GM21737 (cell line): ENCODE data around the gene ACOT6.
A peak's percentile ranks its signal among the peaks of the same experiment; 100 is the strongest.
"Not testable (repeated sequence)": the region's sequence is repeated elsewhere in the genome, so short reads cannot be mapped to it uniquely, and the experiment has no call there.

Experiments used
- ATAC-seq: cut with Tn5 transposase; IDR thresholded peaks from one replicate; pipeline ENCODE4 v1.9.1; 2021; ENCODE audit warnings: mild to moderate bottlenecking, moderate library complexity; ENCODE audit not compliant: unreplicated experiment

ACOT6 gene

DNA sequence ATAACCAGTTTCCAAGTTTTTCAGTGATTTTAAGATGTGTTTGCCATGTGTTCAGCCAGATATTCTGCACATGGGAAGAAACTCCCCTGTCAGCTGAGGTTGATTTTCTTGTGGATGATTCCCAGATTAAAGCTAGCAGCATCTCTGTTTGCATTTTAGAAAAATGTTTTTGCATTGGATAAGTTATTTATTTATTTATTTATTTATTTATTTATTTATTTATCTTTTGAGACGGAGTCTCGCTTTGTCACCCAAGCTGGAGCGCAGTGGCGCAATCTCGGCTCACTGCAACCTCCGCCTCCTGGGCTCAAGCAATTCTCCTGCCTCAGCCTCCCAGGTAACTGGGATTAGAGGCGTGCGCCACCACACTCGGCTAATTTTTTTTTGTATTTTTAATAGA, 17.8 kb upstream of the ACOT6 start:
- ATAC-seq = no peak

DNA sequence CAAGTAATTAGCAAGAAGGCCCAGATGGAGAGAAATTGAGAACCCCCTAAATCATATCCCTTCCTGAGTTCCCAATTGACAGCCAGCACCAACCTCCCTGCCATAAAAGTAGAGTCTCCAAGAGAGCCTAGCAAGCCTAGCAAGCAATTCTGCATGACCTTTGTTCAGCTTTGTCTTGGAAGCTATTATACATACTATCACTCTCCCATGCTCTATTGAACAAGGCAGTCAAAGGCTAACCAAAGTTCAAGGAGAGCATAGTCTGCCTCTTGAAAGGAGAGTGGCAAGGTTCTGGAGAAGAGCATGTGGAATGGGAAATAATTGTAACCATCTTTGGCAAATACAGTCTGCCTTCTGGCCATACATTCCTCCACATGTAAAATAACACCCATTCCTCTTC, 12.8 kb upstream of the ACOT6 start:
- ATAC-seq = no peak

DNA sequence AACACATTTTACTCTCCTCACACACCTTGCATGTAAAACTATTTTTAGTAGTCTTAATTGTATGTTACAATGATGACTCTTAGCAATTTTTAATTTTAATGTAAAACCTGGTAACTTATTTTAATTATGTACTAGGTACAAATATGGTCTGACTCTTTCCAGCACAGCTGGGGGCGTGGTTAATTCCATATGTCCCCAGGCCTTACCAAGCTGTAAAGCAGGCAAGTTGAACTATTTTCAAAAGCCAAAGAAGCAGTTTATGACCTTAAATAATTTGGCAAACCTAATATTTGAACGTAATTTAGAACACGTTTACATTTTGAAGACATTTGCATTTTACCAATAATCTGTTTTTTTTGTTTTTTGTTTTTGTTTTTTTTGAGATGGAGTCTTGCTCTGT, 9.3 kb upstream of the ACOT6 start:
- ATAC-seq = no peak

DNA sequence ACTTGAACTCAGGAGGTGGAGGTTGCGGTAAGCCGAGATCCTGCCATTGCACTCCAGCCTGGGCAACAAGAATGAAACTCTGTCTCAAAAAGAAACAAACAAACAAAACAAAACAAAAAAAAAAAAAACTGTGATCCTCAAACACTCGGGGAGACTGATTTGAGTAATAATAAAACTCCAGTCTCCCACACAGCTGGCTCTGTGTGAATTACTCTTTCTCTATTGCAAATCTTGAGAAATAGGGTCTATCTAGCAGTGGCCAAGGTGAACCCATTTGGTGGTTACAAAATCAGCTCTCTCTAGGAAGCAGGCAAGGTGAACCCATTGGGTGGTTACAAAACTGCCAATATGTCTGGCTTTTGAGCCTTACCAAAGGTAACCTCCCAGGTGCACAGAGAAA, 6.0 kb upstream of the ACOT6 start:
- no peak for ATAC-seq

DNA sequence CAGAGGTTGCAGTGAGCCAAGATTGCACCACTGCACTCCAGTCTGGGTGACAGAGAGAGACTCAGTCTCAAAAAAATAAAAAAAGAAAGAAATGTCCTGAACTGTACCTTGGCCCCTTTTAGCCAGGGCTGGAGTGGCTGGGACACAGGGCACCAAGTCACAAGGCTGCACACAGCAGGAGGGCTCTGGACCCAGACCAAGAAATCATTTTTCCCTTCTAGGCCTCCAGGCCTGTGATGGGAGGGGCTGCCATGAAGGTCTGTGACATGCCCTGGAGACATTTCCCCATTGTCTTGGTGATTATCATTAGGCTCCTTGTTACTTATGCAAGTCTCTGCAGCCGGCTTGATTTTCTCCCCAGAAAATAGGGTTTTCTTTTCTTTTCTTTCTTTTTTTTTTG, 5.1 kb upstream of the ACOT6 start:
- ATAC-seq = no peak

DNA sequence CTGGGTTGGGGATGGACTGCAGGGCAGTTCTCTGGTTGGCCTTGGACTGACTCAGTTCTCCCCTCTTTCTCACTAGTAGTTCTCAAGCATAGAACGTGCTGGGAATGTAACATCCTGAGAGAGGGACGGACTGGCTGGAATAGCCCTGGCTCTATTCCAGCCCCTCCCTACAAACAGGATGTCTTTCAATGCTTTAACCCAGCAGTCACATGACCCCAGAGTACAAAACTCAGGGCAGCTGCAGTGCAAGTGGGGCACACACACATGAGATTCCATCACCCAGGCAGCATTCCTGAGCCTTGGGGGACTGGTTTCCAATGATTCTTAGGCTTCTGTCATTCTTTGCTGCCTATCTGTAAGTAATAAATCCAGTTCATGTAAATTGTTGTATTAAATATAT, 1.6 kb upstream of the ACOT6 start:
- no peak for ATAC-seq

DNA sequence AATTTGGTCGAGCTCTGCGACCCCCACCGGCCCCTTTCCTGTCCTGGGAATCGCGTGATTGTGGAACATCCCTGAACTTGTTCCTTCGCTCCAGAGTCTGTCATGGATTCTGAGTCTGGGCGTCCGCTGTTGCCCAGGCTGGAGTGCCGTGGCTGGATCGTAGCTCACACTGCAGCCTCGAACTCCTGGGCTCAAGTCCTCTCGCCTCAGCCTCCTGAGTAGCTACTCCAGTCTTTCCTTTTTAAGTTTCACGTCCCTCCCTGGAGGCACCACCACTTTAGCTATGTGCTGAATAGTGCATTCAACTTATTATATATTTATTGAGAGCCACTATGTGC, 698 bp downstream of the ACOT6 start:
- no peak for ATAC-seq

DNA sequence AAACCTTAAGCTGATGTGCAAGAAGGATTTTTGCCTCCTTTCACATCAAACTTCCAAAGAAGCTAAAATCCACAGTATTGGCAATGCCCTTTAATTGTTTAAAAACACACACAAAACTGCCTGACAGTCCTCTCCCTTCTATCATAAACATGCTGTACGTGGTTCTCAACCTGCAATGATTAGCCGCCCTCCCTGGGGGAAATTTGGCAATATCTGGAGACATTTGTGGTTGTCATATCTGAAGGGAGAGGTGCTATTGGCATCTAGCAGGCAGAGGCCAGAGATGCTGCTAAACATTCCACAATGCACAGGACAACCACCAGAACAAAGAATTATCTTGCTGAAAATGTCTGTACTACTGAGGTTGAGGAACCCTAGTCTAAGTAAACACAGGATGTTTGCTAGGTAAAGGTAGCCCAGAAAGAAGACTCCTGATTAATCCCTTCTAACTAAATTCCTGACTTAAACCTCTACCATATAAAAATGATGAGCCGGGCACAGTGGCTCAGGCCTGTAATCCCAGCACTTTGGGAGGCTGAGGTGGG, 1.2 kb downstream of the ACOT6 start:
- ATAC-seq = no peak

DNA sequence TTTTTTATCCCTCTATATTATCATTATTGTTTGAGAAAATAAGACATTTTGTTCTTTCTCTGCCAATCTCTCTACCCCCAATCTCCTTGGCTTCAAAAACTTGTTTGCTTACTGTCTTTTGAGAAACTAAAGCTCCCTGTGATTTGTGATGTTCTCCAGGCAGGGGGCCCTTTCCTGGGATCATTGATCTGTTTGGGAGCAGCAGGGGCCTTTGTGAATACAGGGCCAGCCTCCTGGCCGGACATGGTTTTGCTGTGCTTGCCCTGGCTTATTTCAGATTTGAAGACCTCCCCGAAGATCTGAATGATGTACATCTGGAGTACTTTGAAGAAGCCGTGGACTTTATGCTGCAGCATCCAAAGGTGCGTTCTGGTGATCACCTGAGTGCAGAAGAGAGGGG, 4.5 kb downstream of the ACOT6 start:
- ATAC-seq = no peak

DNA sequence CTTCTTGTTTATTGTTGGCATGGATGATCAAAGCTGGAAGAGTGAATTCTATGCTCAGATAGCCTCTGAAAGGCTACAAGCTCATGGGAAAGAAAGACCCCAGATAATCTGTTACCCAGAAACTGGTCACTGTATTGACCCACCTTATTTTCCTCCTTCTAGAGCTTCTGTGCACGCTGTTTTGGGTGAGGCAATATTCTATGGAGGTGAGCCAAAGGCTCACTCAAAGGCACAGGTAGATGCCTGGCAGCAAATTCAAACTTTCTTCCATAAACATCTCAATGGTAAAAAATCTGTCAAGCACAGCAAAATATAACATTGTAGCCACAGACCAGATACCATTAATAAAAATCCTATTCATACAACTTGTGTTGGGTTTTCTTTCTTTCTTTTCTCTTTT, 7.2 kb downstream of the ACOT6 start:
- ATAC-seq = no peak

DNA sequence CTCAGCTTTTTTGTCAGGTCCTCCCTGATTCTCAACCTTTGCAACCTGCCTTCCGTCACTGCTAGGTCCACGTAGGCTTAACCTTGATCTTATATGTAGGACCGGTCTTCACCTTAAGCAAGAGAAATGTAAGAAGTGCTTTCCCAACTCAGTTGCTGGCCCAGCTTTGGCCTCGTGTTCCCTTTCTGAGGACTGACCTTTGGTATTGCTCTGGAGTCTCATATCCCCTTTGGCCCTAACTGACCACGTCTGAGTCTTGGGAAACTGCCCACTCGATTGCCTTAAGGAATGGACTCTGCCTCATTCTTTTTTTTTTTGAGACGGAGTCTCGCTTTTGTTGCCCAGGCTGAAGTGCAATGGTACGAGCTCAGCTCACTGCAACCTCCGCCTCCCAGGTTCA, 8.0 kb downstream of the ACOT6 start:
- no peak for ATAC-seq

DNA sequence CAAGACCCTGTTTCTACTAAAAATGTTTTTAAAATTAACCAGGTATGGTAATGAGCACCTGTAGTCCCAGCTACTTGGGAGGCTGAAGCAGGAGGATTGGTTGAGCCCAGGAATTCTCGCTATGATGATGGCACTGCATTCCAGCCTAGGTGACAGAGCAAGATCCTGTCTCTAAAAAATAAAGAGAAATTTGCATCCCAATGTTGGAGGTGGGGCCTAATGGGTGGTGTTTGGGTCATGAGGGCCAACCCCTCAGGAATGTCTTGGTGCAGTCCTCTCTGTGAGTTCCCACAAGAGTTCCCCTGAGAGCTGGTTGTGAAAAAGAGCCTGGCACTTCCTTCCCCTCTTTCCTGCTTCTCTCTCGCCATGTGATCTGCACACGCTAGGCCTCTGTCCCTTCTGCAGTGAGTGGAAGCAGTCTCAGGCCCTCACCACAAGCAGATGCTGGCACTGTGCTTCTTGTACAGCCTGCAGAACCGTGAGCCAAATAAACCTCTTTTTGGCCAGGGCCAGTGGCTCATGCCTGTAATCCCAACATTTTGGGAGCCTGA, 11.3 kb downstream of the ACOT6 start:
- no peak for ATAC-seq

DNA sequence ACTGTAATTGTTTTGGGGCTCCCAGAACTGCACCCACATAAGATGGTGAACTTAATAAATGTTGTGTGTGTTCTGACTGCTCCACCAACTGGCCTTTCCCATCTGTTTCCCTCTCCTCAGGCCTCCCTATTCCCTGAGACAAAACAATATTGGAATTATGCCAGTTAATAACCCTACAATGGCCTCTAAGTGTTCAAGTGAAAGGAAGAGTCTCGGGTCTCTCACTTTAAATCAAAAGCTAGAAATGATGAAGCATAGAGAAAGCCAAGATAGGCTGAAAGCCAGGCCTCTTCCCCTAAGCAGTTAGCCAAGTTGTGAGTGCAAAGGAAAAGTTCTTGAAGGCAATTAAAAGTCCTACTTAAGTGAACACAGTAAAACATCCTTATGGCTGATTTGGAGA, 13.4 kb downstream of the ACOT6 start:
- no peak for ATAC-seq

DNA sequence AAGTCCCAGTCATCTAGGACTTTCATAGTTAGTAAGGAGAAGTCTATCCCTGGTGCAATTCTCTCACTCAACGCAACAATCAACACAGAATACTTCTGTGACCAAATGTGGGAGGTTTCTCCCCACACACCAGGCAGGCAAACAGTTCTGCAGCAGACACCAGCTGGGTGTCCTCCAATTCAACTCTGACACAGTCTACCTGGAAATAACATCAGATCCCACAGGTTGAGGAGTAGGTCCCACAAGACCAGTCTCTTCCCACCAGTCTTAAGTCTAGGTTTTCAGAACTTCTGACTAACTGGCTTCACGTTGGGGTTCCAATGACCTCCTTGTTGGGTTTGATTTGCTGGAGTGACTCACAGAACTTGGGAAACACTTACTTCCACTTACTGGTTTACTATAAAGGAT, 14.8 kb downstream of the ACOT6 start:
- no peak for ATAC-seq

DNA sequence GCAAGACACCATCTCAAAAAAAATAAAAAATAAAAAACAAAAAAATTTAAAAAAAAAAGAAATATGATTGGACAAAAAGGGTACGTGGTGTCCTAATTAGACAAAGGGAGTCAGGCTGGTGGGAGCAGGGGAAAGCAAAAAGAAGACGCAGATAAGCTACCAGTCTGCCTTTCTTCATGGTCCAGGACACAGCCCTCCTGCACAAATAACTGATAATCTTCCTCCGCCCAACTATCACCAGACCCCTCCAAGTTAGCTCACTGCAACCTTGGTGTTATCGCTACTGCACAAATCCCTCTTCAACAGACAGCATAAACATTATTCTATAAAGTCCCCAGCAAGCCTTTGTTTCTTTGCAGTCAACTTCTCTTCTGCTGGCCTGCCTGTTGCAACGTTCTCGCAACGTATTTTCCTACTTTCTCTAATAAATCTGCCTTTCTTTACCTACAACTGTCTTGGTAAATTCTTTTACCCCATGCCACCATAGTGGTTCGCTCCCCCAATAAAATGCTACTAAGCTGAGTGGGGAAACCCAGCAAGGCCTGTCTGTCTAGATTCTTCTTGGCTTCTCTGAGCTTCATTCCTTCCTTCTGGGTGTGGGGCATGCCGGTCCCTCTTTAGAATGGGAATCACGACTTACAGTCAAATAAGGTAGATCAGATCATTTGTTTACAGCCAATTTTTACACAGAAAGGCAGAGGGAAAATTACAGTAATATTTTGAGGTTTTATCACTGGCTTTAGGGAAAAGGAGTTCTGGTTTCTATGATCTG, 17.9 kb downstream of the ACOT6 start:
- ATAC-seq = no peak

DNA sequence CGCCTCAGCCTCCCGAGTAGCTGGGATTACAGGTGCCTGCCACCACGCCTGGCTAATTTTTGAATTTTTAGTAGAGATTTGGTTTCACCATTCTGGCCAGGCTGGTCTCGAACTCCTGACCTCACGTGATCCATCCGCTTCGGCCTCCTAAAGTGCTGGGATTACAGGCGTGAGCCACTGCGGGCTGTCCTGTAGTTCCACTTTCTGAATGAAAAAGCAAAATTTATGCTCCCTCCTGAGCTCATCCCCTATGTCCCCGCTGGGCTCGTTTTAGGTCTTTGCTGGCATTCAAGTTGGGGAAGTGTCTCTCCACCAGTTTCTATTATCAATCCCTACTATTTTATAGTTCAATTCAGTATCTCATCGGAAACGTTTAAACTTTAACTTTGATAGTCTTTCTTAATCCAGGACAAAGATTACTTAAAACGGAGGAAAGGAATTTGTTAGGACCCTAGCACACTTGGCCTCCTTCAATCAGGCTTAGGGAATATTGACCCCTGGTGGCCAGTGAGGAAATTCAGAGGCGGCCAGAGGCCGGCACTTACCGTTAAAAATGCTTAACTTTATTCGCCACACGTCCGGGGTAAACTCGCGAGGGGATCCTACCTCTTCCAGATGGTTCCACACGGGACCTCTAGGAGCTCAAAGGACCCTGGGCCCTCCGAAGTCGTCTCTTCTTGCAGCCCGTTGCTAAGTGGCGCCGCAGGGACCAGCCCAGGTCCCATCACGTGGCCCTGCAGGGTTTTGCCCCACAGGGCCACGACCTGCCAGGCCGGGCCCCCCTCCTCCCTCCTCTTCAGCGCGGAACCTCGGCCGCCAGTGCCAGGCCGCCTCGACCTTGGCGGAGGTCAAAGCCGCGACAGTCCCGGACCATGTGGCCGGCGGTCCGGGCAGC, 21.0 kb downstream of the ACOT6 start:
- ATAC-seq = peak; percentile 59

DNA sequence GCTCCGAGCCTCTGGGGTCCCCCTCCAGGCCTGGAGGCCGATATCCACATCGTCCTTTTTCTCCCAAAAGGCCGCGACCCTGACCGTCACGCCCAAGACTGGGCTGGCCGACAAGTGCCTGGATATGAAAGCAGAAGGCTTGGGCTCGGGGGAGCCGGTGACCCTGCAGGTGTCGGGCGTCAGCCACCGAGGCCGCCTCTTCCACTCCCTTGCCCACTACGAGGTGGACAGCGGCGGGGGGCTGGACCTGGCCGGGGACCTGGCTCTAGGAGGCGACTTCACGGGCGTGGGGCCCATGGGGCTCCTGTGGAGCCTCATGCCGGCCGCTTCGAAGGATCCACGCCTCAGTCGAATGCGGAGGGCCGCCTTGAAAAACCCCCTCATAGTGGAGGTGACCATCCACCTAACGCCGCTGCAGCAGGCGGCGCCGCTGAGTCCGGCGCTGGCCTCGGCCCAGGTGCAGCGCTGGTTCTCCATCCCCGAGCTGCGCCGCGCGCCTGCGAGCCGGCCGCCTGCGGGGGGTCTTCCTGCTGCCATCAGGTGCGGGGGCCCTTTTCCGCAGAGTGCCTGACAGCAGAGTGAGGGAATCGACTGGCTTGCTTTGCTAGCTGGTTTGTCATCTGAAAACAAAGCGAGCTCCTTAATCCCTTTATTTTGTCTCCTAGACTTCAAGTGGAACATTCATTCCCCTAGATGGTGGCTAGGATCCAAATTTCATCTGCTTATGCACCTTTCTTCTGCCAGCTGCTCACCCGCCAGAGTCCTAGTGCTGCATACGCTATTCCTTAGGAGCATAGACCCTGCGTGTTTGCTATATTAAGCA, 21.9 kb downstream of the ACOT6 start:
- peak; percentile 33 for ATAC-seq

DNA sequence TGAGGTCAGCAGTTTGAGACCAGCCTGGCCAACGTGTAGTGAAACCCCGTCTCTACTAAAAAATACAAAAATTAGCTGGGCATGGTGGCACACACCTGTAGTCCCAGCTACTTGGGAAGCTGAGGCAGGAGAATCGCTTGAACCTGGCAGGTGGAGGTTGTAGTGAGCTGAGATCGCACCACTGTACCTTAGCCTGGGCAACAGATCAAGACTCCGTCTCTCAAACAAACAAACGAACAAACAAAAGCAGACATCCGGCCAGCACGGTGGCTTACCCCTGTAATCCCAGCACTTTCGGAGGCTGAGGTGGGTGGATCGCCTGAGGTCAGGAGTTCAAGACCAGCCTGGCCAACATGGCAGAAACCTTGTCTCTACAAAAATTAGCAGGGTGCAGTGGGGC, 24.0 kb downstream of the ACOT6 start:
- not testable (repeated sequence) for ATAC-seq

DNA sequence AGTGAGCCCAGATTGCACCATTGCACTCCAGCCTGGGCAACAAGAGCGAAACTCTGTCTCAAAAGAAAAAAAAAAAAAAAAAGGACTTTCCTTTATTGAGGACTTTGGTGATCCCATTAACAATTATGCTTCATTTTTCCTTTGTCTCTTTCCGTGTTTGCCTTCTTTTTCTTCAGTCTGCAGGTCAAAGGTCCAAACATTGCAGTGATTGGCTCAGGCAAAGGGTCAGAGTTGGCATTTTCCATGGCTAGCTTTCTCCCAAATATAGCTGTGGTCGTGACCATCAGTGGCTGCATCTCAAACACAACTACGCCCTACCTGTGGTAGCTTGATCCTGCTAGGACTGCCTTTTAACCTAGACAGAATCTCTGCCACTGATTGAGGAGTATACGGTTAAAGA, 25.5 kb downstream of the ACOT6 start:
- ATAC-seq = no peak

DNA sequence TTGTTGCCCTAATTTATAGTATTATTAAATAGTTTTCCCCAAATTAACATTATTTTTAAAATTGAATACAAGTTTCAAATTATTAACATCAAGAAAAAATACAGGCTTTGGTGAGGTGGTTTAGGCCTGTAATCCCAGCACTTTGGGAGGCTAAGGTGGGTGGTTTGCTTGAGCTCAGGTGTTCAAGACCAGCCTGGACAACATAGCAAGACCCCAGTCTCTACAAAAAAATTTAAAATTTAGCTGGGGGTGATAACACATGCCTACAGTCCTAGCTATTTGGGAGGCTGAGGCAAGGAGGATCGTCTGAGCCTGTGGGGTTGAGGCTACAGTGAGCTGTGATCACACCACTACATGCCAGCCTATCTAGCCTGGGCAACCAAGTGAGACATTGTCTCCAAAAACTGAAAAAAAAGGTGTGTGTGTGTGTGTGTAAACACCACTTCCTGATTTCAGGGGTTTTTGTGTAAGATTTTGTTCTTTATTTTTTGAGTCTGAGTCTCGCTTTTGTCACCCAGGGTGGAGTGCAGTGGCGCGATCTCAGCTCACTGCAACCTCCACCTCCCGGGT, 28.6 kb downstream of the ACOT6 start:
- ATAC-seq = no peak
